Smooth muscle cell (in vitro differentiated cells): ENCODE data around the gene SDK1. TPM values are rescaled to one million over a fixed set of nuclear protein-coding genes. Genes with fewer than 3 reads are reported as not detected.

Experiments
- DNase-seq: peaks from one replicate; lab custom pipeline; 2025; ENCODE audit not compliant: unreplicated experiment; lab: John Stamatoyannopoulos, UW
- H2AFZ ChIP-seq: fragments of 200-600 bp; sonication (generic); 2 replicates; pipeline ENCODE4 v1.6.0; 2016; ENCODE audit warnings: antibody characterized with exemption, low read depth, mild to moderate bottlenecking
- H3F3A ChIP-seq: fragments of 200-600 bp; sonication (generic); 2 replicates; pipeline ENCODE4 v1.6.0; 2017; ENCODE audit warnings: antibody characterized with exemption, low read depth
- H3K27ac ChIP-seq: fragments of 200-600 bp; sonication (generic); 2 replicates; pipeline ENCODE4 v1.5.1; 2016; ENCODE audit warnings: low read depth, mild to moderate bottlenecking
- H3K27me3 ChIP-seq: fragments of 200-600 bp; sonication (generic); 2 replicates; pipeline ENCODE4 v1.6.1; 2016; ENCODE audit warnings: low read depth, mild to moderate bottlenecking
- H3K36me3 ChIP-seq: fragments of 200-600 bp; sonication (generic); 2 replicates; pipeline ENCODE4 v1.5.1; 2016; ENCODE audit warnings: low read depth
- H3K4me1 ChIP-seq: fragments of 200-600 bp; sonication (generic); 2 replicates; pipeline ENCODE4 v1.5.1; 2016; ENCODE audit warnings: low read depth
- H3K4me2 ChIP-seq: fragments of 200-600 bp; sonication (generic); 2 replicates; pipeline ENCODE4 v1.6.0; 2016; ENCODE audit warnings: mild to moderate bottlenecking
- H3K4me3 ChIP-seq: fragments of 200-600 bp; sonication (generic); 2 replicates; pipeline ENCODE4 v1.5.1; 2016; ENCODE audit warnings: mild to moderate bottlenecking
- H3K79me2 ChIP-seq: fragments of 200-600 bp; sonication (generic); 2 replicates; pipeline ENCODE4 v1.6.0; 2016; ENCODE audit warnings: low read depth, mild to moderate bottlenecking
- H3K9ac ChIP-seq: fragments of 200-600 bp; sonication (generic); 2 replicates; pipeline ENCODE4 v1.6.0; 2016; ENCODE audit warnings: low read depth
- H3K9me3 ChIP-seq: fragments of 200-600 bp; sonication (generic); replicated peaks from 2 replicates; pipeline ENCODE4 v1.5.1; 2016; ENCODE audit warnings: low read depth
- H4K20me1 ChIP-seq: fragments of 200-600 bp; sonication (generic); 2 replicates; pipeline ENCODE4 v1.6.0; 2016; ENCODE audit warnings: low read depth
- WGBS: methylation state at CpG from one replicate; pipeline ENCODE4 v1.1.7; 2016; ENCODE audit warnings: low lambda C conversion rate; 5-methylcytosine and 5-hydroxymethylcytosine counted together
- polyA plus RNA-seq: library from polyadenylated mRNA; unstranded; fragments of >200 nt; fragmentation: Nextera tagmentation; extraction: Ambion mirVana; gene quantifications from 2 replicates; pipeline ENCODE4 v1.2.1, GENCODE V29; 2016
- total RNA-seq: library from RNA; depleted of rRNA; stranded (reverse); fragments of >200 nt; gene quantifications from 2 replicates; pipeline ENCODE4 v1.2.3, GENCODE V29; 2014
- TF ChIP-seq, protein P1 (sequence below): fragments of 200-600 bp; sonication (generic); IDR thresholded peaks from 2 replicates; pipeline ENCODE4 v1.5.1; 2017; ENCODE audit warnings: borderline replicate concordance, mild to moderate bottlenecking, antibody characterized with exemption; ENCODE audit not compliant: insufficient read depth, poor library complexity, severe bottlenecking

SDK1 gene
- total and polyA plus RNA-seq, 2 experiments from 2014 or later = 1.1 to 2.5 TPM

DNA sequence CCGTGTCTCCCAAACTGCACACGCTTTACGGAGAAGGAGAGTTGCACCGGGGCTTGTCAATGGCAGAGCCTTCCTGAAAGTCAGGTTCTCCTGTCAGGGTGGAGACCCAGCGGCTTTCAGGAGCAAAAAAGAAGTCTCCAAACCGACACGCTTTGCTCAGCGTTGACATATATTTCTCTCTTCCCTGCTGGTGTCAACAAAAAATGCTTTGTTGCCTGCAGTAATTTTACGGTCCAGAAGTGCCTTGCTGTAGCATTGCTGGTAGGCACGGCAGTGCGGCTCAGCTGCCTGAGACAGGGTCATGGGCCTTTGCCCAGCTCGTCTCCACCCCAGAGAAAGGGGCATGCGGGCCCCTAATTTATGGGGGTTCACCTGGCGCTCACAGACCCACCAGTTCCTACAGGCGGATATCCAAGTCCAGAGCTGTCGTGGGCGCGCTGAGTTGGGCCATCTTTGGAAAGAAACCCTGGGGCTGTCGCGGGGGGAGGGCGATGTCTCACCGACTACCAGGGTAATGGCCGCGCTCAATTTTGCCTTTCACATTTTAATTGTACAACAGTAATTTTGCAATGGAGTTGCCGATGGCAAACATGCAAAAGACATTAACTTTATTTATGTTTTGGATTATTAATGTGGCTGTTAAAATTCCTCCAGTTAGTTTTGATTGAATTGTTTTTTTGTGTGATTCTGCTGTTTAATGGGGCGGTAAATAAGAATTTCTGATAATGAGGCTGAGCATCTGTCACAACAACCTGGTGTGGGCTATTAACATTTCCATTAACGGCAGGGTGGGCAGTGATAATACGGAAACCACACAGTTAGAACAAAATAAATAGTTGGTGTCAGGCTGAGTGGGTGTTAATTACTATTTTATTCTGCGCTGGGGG, 902.8 kb downstream of the SDK1 start:
- no peaks in the 10 kb centered on the region for H3K4me1 ChIP-seq
- H3K4me2 ChIP-seq = peak overlapping the region; percentile 66
- no peaks in the 10 kb centered on the region for H3F3A ChIP-seq
- H3K9ac ChIP-seq = no peak overlapping the region
- no peak overlapping the region for H3K27ac ChIP-seq
- TF ChIP-seq, protein P1, sequence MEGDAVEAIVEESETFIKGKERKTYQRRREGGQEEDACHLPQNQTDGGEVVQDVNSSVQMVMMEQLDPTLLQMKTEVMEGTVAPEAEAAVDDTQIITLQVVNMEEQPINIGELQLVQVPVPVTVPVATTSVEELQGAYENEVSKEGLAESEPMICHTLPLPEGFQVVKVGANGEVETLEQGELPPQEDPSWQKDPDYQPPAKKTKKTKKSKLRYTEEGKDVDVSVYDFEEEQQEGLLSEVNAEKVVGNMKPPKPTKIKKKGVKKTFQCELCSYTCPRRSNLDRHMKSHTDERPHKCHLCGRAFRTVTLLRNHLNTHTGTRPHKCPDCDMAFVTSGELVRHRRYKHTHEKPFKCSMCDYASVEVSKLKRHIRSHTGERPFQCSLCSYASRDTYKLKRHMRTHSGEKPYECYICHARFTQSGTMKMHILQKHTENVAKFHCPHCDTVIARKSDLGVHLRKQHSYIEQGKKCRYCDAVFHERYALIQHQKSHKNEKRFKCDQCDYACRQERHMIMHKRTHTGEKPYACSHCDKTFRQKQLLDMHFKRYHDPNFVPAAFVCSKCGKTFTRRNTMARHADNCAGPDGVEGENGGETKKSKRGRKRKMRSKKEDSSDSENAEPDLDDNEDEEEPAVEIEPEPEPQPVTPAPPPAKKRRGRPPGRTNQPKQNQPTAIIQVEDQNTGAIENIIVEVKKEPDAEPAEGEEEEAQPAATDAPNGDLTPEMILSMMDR = no peak
- H4K20me1 ChIP-seq = no peaks in the 10 kb centered on the region
- H3K4me3 ChIP-seq = no peak overlapping the region
- H3K79me2 ChIP-seq = no peaks in the 10 kb centered on the region
- H3K27me3 ChIP-seq = no peaks in the 10 kb centered on the region
- no peak for DNase-seq
- H3K9me3 ChIP-seq = no peaks in the 10 kb centered on the region
- no peak overlapping the region for H2AFZ ChIP-seq
- WGBS = 85% methylated on average over 29 of the region's 29 CpGs
- no peaks in the 10 kb centered on the region for H3K36me3 ChIP-seq

DNA sequence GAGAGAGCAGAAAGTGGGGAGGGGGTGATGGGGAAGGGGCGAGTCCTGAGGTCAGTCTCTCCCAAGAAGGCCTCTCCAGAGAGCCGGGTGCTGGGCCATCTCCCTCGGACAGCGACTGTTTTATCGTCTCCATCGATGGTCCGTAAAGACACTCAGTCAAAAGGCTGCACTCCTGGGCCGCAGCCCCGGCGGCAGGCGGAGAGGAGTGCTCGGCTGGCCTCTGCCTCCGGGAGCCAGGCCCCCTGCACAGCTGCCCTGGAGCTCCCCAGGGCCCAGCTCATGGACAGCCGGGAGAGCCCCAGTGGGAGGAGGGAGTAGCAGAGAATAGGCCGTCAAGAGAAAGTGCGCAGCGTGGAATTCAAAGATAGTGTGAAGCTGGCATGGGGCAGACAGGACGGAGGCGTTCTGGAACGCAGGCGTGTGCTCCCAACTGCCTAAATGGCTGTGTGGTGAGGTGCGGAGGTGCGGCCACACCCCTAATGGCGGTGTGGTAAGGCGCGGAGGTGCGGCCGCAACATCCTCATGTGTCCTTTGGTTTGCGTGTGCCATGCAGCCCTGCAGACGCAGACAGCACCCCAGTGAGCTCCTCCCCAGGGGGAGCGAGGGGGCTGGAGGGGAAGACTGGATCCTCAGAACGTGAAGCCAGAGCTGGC, 903.6 kb downstream of the SDK1 start:
- Histone ChIP-seq H3K4me1 (no peaks in the 10 kb centered on the region), H2AFZ (no peak overlapping the region), H3K9ac (no peak overlapping the region), H3K4me2 (peak overlapping the region; percentile 66), H3K4me3 (peak overlapping the region; percentile 24), H3K36me3 (no peaks in the 10 kb centered on the region), H3K79me2 (no peaks in the 10 kb centered on the region), H3F3A (no peaks in the 10 kb centered on the region), H3K9me3 (no peaks in the 10 kb centered on the region), H3K27me3 (no peaks in the 10 kb centered on the region), H4K20me1 (no peaks in the 10 kb centered on the region), H3K27ac (no peak overlapping the region)
- no peak for DNase-seq
- 58% methylated on average over 31 of the region's 32 CpGs for WGBS
- TF ChIP-seq, protein P1 = no peak

DNA sequence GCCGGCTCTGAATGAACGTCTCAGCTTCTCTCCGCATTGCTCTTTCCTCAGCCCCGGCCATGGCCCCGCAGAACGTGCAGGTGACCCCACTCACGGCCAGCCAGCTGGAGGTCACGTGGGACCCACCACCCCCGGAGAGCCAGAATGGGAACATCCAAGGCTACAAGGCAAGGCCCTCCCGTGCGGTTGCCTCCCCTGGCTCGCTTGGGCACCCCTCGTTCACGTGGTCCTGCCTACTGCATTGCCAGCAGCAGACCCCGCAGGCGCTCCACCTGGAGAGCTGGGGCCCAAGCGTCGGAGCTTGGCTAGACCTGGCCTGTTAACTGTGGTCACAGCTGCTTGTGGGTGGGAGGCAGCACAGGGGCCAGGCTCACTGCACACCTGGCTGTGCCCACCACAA, 904.8 kb downstream of the SDK1 start:
- WGBS = 96% methylated on average over 18 of the region's 18 CpGs
- Histone ChIP-seq H3K36me3 (no peaks in the 10 kb centered on the region), H3K27me3 (no peaks in the 10 kb centered on the region), H2AFZ (no peak overlapping the region), H3K79me2 (no peaks in the 10 kb centered on the region), H3F3A (no peaks in the 10 kb centered on the region), H3K4me2 (no peak overlapping the region), H3K27ac (no peak overlapping the region), H4K20me1 (no peaks in the 10 kb centered on the region), H3K9me3 (no peaks in the 10 kb centered on the region), H3K4me1 (no peaks in the 10 kb centered on the region), H3K4me3 (no peak overlapping the region), H3K9ac (no peak overlapping the region)
- no peak for DNase-seq
- TF ChIP-seq, protein P1 = no peak
